Skin epidermis (tissue), 12 donors: ENCODE measurements around the gene GCNT2.

ENCODE experiments used
- H3K27ac ChIP-seq, 21 experiments: fragments of 200-600 bp; sonication (generic) in 11 of 21; one replicate each; pipeline ENCODE4 v1.5.0; 2020; ENCODE audit warnings: mild to moderate bottlenecking in 3 of 21, inconsistent platforms in 2 of 21, moderate library complexity in 2 of 21
- H3K4me3 ChIP-seq, 7 experiments: fragments of 200-600 bp; sonication (generic) in 2 of 7; one replicate each; pipeline ENCODE4 v1.5.0; 2020; ENCODE audit warnings: inconsistent platforms in 2 of 7, mild to moderate bottlenecking in 2 of 7, moderate library complexity in 1 of 7

Gene GCNT2

GRCh38 chr6:10540073-10540746, 19.1 kb downstream of the GCNT2 start:
- Histone ChIP-seq H3K27ac (no peak overlapping the region), H3K4me3 (no peak overlapping the region)

DNA sequence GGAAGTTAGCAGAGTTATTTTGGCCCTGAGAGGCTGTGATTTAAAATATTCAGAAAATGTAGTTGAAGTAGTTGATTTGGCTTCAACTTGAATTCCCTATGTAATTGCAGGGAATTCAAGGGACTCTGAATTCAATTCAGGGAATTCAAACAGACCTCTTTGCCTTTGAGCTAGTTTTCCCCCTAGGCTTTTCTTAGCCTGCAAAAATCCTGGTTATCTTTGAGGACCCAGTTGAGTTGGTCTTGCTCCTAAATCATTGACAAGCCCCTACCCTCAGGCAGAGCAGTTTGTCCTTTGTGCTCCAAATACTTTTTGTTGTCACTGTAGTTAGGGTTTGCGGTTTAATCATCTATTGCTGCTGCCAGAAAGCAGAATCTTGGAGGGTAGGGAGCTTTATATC, 20.4 kb downstream of the GCNT2 start:
- no peak overlapping the region for H3K27ac ChIP-seq
- H3K4me3 ChIP-seq: no peak overlapping the region

DNA sequence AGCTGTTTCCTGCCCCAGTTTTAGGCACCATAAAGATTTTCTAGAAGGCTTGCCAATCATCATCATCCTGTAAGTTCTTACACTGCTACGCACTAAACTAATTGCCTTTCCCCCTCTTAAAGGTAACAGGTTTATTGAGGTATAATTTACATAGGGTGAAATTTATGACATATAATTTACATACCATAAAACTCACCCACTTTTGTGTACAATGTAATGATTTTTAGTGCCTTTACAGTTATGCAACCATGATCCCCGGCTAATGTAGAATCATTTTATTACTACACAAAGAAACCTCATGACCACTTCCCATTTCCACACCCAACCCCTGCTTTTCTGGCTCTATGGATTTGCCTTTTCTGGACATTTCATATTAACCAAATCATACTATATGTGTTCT, 21.1 kb downstream of the GCNT2 start:
- Histone ChIP-seq H3K27ac (no peak overlapping the region), H3K4me3 (no peak overlapping the region)

- no peak overlapping the region for H3K4me3 ChIP-seq
- no peak overlapping the region for H3K27ac ChIP-seq
These were observed 22.3 kb downstream of the GCNT2 start for GRCh38 chr6:10543488-10543887.

DNA sequence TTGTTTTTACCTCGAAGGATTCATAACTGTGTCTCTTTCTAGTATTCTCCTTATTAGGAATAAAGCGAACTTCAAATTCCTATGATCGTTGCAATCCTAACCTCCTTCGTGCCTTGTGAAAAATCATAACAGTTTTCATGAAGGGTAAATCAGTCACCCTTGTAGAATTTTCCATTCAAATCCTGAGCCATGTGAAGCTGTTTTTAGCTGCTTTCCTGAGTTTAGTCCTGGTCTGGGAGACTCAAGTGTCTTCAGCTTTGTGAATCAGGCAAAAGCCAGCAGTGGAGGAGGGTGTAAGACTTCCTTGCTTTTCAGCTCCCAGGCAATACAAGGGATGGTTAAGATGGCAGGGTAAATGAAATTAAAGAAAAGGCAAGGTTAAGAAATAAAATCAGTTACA, 24.3 kb downstream of the GCNT2 start:
- H3K27ac ChIP-seq: no peak overlapping the region
- H3K4me3 ChIP-seq: no peak overlapping the region

DNA sequence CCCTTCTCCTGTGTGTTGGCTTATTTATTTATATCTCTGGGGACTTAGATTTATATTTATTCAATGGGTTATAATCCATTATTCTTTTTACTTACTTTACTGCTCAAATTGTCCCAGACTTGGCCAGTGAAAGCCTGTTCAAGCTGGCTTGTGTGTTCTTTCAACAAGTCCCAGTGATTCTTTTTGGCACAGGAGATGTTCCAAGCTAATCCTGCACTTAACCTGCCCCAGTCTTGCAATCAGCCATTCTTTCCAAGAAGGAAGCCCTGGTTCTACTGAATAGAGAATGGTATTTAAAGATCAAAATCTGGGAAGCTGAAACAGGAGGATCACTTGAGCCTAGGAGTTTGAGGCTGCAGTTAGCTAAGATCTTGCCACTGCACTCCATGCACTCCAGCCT, 26.7 kb downstream of the GCNT2 start:
- H3K27ac ChIP-seq: no peak overlapping the region
- no peak overlapping the region for H3K4me3 ChIP-seq

DNA sequence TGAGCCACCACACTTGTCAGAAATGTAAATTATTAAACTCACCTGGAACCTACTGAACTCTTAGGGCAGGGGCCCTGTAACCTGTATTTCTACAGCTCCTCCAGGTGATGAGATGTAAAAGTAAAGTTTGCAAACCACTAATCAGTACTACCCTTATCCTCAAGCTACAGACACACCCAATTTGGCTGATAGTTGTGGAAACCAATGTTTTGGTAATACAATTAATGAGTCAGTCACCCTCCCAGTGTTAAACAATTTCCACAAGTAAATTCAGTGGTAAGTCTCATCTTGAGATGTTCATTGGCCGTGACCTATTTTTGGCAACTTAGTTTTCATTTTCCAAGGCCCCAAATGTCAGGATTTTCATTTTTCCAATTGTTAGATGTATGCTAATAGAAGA, 29.6 kb downstream of the GCNT2 start:
- H3K4me3 ChIP-seq: no peak overlapping the region
- no peak overlapping the region for H3K27ac ChIP-seq

DNA sequence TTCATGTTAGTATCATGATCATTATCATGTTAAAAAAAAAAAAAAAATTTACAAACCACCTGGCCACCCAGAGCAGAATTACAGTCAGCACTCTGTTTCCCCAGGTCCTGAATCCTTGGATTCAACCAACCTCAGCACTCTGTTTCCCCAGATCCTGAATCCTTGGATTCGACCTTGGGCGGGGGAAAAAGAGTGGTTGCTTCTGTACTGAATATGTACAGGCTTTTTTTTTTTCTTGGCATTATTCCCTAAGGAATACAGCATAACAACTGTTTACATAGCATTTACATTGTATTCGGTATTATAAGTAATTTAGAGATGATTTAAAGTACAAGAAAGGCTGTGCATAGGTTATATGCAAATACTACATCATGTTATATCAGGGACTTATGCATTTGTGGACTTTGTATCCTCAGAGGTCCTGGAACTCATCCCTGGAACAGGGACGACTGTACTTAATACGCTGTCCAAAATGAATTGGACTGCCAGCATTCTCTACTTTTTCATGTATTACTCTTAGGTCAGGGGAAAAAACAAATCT, 31.2 kb downstream of the GCNT2 start:
- H3K27ac ChIP-seq: no peak overlapping the region
- H3K4me3 ChIP-seq: no peak overlapping the region

DNA sequence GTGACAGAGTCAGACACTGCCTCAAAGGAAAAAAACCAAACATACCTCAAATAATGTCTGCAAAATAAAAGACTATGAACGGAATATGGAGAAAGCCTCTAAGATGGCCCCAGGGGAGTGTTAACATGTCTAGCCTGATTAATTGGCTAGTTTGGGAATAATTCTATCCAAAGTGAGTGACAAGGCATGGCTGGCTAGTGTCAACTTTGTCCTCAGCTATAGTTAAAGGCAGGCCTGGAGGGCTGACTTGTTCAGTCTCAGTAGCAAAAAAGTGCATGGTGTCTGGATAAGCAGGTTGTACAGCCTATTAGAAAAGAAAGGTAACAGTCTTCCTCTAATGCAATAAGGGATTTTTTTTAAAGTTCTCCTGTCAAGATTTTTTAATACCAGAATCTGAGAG, 32.7 kb downstream of the GCNT2 start:
- H3K4me3 ChIP-seq: no peak overlapping the region
- H3K27ac ChIP-seq: no peak overlapping the region

DNA sequence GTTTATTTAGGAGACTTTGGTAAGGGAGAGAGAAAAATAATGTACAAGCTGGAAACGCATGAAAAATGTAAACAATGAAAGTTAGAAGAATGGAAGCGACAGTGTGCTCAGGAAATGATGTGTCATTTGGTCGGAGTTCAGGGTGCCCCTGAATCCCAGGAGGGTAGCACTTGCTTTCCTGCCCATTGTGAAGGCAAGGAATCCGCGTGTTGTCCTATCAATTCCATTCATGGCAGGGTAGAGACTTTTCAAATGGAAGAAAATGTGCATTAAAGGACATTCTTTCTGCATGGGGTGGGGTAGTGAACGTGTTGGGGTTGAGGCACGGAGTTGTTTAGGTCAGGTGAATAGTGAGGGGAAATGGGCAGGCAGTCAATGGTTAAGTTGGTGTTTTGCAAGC, 33.7 kb downstream of the GCNT2 start:
- H3K4me3 ChIP-seq: no peak overlapping the region
- H3K27ac ChIP-seq: no peak overlapping the region

DNA sequence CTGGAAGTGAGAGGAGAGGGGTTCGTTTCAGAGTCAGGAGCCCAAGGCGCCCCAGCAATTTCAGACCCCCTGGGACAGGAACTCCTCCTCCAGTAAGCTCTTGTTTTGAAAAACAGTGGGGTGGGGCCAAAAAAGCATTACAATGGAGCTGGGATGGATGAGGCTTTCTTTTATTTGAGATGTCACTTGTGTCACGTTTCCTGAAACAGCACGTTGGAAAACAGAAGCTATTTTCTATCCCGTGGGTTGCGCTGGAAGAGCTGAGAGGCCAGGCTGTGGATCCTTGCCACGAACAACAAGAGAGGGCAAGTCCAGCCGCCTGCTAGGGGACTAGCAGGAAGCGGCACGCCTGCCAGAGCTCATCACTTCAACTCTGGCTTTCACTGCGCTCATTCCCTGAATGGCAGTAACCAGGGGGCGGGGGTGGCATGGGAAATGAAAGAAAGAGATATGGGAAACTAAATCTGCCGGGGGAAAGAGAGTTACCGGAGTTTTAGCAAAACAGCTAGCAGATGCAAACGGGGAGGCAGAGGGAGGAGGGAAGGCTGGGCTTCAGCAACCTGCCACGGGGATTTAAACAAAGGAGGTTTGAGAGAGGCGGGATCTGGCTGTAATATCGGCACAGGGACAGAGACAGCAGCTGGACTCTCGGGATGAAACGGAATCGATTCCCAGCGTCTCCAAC, 34.6 kb downstream of the GCNT2 start:
- H3K4me3 ChIP-seq: peak overlapping the region in 6 of 7 experiments; percentile 3 to 35 (median 22)
- H3K27ac ChIP-seq: peak overlapping the region in 10 of 21 experiments; percentile 6 to 66 (median 30)

DNA sequence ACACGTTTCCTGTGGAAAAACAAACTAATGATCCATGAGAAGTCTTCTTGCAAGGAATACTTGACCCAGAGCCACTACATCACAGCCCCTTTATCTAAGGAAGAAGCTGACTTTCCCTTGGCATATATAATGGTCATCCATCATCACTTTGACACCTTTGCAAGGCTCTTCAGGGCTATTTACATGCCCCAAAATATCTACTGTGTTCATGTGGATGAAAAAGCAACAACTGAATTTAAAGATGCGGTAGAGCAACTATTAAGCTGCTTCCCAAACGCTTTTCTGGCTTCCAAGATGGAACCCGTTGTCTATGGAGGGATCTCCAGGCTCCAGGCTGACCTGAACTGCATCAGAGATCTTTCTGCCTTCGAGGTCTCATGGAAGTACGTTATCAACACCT, 35.4 kb downstream of the GCNT2 start:
- Histone ChIP-seq H3K4me3 (peak overlapping the region in 2 of 7 experiments; percentile 25 to 28), H3K27ac (peak overlapping the region in 2 of 21 experiments; percentile 19 to 47)

DNA sequence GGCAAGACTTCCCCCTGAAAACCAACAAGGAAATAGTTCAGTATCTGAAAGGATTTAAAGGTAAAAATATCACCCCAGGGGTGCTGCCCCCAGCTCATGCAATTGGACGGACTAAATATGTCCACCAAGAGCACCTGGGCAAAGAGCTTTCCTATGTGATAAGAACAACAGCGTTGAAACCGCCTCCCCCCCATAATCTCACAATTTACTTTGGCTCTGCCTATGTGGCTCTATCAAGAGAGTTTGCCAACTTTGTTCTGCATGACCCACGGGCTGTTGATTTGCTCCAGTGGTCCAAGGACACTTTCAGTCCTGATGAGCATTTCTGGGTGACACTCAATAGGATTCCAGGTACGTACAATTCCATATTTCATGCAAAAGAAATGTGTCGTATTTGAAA, 35.8 kb downstream of the GCNT2 start:
- Histone ChIP-seq H3K4me3 (no peak overlapping the region), H3K27ac (no peak overlapping the region)

DNA sequence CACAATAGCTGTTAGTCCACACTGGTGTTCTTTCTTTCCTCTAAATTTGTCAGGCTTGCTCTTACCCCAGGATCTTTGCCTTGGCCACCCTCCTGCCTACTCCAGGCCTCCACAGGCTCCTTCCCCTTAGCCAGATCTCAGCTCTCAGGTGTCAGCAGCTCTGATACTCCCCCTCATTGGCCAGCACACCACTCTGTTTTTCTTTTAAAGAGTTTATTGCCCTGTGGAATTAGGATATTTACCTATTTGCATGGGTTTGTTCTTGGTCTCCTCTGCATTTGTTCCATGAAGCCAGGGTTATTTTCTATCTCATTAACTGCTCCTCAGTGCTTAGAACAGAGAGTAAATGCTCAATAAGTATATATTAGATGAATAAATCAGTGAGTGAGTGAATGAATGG, 36.8 kb downstream of the GCNT2 start:
- peak overlapping the region in 1 of 7 experiments; percentile 7 for H3K4me3 ChIP-seq
- peak overlapping the region in 2 of 21 experiments; percentile 34 to 35 for H3K27ac ChIP-seq

GRCh38 chr6:10558565-10558964, 37.4 kb downstream of the GCNT2 start:
- H3K27ac ChIP-seq: peak overlapping the region in 1 of 21 experiments; percentile 35
- H3K4me3 ChIP-seq: peak overlapping the region in 1 of 7 experiments; percentile 7

DNA sequence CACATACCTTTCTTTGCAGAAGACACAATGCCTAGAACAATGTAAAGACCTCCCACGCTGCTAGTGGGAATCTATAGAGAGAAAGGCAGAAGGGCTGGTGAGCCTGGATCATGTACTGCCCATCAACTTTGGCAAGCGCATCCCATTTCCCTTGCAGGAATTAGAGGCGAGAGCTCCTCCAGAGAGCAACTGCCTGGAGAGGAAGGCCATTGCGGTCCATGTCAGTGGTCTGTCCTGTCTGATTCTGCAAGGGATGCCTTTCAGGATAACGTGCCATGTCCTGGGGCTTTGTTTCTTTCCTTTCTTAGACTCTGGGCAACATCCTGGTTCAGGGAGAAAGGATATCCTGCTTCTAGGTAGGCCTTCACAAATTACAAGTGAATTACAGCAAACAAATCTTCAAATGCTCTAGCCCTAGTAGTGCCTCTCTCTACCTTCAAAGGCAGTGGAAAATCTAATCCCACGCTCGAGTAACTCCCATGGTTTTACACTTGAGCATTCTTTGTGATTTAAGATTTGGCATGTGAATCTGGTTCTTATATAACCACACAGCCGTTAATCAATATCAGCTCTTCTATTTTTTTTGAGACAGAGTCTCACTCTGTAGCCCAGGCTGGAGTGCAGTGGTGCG, 38.5 kb downstream of the GCNT2 start:
- peak overlapping the region in 1 of 21 experiments; percentile 11 for H3K27ac ChIP-seq
- H3K4me3 ChIP-seq: no peak overlapping the region

DNA sequence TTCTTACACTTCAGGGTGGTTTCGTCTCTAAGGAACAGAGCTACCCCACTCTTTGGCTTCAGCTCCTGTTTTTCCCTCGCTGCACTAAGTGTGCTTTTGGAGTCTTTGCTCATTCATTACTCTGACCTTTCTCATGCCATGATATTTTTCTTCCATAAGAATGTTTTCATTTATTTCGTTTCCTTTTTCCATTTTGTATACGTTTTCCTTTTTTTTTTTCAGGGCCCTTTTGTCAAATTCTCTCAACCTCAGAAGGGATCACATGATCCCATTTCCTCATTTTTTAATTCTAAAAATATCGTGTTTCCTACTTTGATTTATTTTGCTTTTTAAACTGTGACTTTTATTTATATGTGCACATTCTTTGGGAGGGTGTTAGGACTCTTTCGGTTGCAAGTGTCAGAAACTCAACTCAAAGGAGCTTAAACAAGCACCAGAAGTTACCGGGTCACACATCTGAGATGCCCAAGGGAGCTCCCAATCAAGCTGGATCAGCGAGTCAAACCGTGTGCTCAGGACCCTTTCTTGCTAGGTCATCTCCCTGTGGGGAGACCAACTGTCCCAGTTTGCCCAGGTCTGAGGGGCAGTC, 40.6 kb downstream of the GCNT2 start:
- H3K4me3 ChIP-seq: no peak overlapping the region

GRCh38 chr6:10564975-10565673, 44.0 kb downstream of the GCNT2 start:
- Histone ChIP-seq H3K4me3 (no peak overlapping the region), H3K27ac (no peak overlapping the region)

More for the DNA sequence above, 40.6 kb downstream of the GCNT2 start:
- no peak overlapping the region for H3K27ac ChIP-seq

DNA sequence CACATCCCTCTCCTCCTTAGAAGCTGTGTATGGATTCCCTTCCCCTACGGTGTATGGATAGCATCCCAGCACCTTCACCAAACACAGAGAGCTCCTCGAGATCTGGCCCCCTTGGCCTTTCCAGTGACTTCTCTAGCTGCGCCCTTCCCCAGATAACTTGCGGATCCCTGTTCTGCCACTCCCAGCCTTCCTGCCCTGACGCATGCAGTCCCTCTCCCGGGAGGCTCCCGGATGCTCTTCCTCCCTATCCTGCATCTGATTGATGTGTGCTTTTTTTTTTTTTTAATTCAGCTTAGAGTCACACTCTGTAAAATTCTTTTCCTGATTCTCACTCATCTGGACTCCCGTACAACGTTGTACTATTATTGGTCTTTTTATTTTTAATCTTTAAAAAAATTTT, 44.8 kb downstream of the GCNT2 start:
- no peak overlapping the region for H3K27ac ChIP-seq

More for the DNA sequence above, 44.8 kb downstream of the GCNT2 start:
- H3K4me3 ChIP-seq: no peak overlapping the region
